Inferior parietal cortex (tissue), 1 donor: Measurements from ENCODE around the gene RBM44.

Experiments
- DNase-seq: peaks from one replicate; pipeline ENCODE4 v3.0.0-alpha.2; 2016; ENCODE audit errors: extremely low spot score

The RBM44 gene

DNA sequence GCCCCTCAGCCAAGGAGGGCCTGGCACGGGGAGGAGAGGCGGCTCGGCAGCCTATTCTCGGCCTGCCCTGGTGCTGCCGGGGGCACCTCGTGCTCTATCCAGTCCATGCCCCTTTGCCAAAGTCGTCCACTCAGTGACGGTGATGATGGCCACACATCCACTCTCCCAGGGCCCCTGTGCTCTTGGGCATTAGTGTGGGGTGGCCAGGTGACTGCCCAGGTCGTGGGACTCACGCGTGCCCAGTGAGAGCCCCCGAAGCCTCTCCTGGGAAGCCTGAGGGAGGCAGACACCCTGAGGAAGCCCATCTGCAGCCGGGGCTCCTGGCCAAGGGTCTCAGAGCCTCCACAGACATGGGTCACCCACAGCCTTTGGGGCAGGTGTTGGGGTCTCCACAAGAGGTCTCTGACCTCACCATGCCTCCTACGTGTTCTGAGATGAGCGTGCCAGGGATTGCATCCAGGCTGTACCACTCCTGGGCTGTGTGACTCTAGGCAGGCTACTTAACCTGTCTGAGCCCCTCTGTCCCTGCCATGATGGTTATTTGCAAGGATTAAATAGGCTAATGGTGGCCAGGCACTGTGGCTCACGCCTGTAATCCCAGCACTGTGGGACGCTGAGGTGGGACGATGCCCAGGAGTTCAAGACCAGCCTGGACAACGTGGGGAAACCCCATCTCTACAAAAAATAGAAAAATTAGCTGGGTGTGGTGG is 73.8 kb downstream of the RBM44 start:
- no peak for DNase-seq

DNA sequence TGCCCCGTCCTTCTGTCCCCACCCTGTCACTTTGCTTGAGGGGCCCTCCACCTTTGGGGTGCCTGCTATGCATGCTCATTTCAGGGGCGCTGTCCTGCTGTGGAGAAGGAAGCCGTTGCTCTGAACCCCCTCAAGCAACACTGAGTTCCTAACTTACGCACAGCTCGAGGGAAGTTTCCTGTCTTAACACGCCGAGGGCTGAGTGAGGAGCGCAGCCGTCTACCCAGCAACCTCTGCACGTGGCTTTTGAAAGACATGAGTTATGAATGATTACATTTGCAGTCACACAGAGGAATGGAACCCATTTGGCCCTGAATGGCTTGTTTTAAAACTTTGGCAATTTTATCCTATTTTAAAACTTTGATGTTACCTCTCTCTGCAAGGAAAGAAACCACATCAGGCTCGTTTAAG is 74.8 kb downstream of the RBM44 start:
- DNase-seq, result no peak

DNA sequence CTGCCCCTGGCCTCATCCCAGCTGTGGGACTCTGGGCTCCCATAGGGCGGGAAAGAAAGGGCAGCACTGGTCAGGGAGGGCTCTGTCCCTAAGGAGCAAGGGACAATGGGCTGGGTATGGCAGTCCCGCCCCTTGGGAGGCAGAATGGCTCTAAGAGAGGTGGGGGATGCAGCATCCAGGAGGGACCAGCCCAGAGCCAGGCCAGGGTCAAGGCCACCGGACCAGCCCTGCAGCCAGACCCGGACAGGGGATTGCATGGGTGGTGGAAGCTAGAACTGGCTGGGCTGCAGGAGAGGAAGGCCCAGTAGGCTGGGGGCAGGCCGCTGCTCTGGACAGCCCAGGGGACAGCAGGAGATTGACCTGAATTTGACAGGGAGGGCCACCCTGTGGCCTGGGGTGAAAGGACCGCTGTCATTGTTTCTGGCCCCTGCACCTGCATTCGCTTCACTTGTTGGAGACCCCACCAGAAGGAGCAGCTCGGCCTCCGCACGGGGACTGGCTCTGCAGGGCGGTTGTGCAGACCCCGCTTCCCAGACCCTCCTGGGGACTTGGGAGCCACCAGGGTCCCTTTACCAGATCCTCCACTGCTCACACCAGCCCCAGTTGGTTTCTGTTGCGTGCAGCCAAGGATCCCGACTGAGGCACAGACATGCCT is 75.4 kb downstream of the RBM44 start:
- DNase-seq, result no peak

DNA sequence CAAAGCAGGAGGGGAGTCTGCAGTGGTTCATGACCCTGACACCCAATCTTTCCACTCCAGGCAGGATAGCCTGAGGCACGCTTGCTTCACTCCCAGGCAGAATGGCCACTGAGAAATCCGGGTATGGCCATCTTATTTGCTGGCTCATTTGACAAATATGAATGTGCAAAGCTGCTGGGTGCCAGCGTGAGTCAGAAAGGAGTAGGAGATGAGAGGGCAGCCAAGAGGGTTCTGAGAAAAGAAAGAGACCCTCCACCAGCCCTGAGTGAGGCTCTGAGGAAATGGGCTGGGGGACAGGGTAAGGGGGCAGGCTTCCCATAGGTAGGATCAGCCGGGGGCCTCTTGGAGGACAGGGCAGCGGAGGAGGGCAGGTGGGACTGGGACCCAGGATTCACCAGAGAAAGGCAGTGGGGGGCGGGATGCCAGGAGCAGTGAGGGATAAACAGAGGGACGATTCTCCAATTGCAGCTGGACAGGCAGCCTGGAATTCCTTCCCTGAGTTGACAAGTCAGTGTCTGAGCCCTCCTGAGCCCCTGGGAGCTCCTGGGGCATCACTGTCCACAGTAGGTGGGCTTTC is 76.1 kb downstream of the RBM44 start:
- DNase-seq, result no peak

DNA sequence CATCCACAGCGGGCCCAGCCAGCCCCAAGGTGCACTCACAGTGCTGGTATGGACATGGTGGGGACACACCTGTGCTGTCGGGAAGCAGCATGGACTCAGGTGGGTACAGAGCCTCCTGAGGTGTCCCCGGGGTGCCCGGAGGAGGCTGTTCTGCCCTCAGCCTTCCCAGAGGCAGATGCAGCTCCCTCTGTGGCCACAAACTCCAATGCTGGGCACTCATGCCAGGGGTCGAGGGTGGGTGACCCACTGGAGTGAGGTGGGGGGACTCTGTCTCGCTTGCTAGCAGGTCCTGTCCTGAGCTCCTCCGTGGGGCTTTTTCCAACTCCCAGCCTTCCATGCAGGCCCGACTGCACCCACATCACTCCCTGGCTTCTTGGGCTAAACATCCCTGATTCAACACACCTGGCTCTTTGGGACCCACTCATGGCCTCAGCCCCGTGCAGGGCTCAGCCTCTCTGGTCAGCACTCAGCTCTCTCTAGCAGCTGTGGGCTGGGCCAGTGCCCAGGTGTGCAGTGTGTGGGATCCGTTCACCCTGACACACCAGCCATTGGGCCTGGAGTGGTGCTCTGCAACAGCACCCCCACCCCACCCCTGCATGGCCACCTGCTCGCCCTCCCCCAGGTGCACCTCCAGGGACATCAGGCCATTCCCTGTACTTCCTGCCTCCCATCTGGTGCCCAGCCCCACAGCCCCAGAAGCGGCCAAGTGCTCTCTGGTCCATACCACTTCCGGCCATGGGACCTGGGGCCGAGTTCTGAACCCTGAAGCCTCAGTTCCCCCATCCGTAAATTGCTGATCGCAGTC is 76.9 kb downstream of the RBM44 start:
- no peak for DNase-seq

DNA sequence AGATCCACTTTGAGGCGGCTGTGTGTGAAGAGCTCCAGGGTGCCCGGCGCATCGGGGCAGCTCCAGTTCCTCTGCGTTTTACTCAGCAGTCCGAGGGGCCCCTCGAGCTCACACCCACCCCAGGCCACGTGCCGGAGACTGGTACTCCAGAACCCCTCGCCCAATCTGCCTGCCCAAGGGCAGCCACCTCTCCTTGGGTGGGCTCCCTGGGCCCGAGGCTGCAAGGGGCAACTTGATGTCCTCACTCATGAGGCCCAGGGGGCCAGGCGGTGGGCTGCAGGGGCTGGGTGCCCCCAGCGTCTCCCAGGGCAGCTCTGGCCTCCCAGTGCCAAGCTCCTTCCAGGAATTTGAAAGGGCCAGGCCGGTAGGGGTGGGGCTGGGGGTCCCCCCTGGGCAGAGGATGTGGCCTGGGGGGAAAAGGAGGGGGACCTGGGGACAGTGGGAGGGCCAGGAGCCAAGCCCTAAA is 77.5 kb downstream of the RBM44 start:
- DNase-seq, result no peak

DNA sequence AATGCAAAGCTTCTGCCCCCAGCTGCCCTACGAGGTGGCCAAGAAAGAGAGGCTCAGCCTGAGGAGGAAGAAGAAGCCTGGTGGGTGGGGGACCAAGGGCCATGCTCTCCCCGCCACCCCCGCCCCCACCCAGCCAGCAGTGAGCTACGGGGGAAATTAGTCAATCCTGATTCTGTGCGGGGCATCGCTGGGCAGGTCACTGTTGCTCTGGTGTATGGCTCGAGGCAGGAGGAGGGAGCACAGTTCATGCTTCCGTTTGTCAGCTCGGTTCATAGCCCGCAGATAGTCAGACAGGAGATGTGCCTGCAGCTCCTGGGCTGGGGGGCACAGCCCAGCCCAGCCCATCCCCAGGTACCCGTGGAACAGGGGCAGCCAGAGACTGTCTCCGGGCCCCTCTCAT is 78.0 kb downstream of the RBM44 start:
- no peak for DNase-seq

DNA sequence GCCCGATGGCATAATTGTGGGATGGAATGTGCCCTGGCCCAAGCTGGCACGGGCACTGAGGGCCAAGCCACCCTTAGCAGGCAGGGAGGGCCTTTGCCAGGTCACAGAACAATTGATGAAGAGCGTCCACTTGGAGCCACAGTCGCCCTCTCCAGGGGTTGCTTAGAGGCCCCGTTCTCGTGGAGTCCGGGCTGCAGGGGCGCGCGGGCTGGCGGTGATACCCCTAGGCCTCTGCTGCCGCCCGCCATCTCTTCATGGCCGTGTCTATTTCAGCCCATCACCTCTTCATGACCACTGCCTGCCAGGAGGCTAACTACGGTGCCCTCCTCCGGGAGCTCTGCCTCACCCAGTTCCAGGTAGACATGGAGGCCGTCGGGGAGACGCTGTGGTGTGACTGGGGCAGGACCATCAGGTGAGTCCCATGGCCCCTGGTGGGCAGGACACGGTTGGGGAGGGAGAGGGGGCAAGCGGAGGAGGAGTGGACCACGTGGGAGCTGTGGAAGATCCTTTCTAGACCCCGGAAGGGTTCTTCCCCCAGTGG is 78.4 kb downstream of the RBM44 start:
- no peak for DNase-seq

DNA sequence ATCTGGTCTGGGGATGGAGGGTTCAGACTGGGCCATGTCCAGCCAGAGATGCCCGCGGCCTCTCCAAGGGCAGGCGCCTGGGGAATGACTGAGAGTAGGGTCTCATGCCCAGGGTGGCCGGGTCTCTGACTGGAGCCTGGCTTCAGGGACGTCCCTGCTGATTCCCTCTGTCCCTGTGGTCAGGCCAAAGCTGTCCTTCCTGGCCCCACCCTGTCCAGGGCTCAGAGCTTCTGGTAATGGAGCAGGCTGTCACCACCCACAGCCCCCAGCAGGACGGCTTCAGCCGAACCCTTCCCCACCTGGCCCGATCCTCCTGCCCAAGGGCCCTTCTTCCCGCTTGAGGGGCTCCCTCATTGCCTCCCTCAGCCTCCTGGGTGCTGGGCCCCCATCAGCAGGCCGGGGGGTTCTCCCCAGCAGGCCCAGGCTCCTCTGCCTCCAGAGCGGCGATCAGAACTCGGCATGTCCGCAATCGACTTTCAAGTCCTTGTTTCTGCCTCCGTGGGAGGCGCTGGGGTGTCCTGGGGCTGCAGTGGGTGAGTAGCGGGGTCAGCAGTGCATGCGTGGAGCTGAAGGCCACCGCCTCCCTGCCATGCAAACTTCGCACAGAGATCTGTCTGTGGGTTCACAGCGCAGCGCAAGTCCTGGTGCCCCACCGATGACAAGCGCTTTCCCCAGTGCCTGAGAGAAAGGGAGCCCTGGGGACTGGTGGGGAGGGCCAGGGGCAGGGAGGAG is 79.2 kb downstream of the RBM44 start:
- DNase-seq, result no peak

DNA sequence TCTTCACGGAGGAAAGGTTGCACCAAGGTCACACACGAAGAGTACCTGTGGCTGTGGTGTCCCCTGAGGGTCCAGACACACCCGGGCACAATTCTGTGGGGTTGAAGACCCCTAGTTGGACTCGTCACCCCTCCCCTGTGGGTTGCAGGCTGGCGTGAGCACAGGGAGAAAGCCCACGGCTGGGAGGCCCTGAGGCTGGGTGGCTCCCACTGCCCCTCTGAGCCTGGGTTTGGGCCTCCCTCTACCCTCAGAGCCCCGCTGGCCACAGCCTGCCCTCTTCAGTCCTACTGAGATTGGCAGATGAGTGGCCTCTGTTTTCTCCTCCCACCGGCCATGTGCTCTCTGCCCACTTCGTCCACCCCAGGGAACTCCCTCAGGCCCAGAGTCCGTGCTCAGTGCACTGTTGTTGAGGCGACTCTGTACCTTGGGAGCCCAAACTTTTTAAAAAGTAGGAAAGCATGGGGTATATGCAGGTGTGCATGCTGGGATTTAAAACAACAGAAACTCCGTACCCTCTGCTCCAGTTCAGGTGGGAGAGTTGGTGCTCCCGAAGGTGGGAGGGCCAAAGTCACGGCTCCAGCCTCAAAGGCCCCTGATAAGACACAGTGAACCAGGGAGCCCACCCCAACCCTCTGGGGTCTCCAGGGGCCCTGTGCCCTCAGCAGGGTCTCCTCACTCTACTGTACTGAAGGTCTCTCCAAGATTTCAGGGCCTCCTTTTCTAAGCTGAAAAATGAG is 79.9 kb downstream of the RBM44 start:
- no peak for DNase-seq

DNA sequence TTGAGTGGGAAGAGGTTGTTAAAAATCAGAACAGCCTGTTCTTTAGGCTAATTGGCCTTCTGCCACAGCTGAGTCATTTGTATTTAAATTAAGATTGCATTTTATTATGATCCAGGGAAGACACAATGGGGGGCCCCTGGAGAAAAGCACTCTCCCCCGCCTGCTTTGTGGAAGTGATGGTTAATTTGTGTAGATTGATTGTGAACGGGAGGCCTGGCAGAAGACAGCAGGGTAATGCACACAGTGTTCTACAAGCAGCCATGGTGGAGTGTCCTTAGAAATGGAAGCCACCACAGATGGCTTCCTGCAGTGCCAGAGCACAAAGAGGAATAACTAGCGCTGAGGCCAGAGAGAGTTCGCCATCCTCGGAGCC is 80.5 kb downstream of the RBM44 start:
- peak; percentile 46 for DNase-seq

DNA sequence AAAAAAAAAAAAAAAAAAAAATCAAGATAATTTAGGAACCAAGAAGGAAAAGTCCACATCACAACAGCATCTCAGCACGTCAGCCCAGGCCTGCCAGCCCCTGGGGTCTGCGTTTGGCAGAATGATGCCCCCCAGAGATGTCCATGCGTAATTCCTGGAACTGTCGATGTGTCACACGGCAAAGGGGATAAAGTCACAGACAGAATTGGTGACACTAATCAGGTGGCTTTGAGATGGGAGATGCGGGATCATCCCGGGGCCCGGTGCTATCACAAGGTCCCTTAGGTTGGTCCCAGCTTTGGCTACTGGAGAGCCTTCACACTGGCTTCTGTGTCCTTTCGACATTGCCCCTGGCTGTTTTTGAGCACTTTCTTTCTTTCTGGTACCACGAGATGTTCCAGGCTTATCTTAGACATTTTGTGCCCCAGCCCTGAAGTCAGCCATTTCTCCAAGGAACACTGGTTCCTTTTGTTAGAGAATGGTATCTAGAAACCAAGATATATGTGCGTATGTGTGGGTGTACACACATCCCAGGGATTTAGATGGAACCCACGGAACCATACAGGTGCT is 81.5 kb downstream of the RBM44 start:
- DNase-seq, result no peak

DNA sequence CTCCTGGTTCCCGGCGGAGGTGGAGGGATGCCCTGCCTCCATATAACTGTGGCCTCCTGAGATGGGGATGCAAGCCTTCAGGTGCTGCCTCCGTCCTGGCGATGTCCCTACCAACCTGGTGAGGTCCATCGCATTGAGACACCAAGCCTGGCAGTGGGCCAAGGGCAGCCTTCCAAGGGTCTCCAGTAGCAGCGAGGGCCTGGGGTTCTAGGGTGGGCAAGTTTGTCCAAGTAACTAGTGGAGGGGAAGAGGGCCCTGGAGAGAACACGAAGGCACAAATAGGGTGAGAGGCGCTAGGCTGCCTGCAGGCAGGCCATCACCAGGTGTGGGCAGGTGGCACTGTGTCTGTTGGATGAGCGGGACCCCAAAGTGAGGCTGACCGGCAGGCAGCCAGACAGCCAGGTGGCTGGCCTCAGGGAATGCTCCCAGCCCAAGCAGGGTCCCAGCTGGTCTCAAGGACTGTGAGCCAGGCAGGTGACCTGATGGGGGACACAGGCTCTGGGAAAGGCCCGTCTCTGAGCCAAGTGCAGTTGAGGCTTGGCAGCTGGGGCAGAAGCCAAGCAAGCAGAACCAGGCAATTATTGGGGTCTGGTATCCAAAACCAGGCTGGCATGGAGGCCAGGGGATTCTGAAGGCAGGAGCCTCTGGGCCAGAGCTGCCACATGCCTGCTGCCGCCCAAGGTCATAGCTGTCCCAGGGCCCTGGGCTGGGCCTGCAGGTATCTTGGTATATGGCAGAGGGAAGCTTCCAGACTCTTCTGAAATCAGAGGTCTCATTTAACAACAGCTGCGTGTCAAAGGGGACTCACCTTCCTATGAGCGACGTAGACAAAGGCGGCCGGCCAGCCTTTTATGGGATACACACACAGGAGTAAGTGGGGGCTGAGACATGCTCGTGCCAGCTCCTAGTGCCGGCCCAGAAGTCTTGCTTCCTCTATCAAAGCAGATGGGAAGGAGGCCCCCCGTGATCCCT is 84.2 kb downstream of the RBM44 start:
- no peak for DNase-seq

DNA sequence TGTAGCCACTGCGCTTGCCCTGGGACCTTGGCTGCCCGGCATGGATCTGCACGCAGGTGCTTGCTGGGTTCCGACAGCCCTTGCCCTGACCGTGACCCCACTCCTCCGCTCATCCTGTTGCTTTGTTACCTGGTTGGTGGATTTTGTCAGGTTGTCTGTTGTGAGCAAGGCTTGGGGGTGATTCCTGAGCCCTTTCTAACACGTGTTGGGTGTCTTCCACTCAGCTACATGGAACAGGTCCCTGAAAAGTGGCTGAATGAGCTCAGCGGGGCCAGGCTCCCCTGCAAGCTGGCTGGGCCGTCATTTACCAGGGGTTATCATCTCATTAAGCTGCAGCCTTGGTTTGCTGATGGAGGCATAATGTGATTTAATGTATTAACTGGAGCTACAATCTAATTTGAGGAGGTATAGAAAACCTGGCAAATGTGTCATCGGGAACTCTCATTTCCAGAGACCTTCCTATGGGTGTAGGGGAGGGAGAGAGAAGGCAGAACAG is 85.4 kb downstream of the RBM44 start:
- no peak for DNase-seq

DNA sequence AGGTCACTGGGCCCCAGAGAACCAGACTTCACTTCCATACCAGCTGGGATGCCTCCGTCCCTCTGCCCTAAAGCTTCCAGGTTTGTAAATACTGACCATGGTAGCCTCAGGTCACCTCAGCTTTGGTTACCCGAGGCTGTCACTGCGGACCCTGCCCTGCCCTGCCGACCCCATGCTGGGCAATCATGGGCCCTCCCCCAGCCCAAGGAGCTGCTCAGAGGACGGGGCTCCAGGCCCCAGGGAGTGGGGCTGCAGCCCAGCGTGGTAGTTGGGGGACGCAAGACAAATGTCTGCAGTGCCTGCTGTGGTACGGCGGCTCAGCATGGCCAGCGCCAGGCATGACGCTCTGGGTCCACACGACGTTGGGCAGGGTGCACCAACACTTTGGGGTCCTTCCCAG is 86.1 kb downstream of the RBM44 start:
- no peak for DNase-seq

DNA sequence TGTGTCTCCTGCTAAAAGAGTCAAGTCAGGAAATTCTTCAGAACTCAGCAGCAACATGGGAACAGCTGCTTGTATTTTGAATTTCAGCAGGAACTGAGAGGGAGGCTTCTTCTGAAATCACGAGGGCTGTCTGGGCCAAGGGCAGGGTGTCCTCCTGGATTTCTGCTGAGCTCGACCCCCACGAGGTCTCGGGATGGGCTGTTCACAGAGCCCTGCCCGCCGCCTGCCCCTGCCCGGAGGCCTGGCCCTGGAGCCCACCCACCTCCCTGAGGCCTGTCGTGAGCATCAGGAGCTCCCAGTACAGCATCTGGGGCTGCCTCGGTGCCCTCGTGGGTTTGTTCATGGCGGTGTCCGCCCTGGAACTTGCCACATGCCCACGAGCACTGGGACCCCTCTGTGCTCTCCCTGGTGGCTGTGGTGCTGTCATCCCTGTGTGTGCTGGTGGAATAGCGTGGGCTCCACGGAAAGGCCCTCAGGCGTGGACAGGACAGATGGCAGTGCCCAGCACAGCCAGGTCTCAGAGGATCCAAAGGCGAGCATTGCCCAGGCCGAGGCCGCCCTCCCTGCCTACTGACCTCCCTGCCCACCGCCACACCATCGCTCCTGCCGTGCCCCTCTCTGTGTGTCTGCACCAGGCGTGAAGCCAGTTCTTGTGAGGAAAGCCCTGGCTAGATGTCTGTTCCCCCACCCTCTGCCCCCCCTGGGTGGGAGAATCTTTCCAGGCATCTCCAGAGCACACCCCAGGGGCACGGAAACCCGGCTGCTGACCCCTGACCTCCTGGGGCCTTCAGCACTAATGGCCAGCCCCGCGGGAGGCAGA is 86.7 kb downstream of the RBM44 start:
- DNase-seq, result no peak

DNA sequence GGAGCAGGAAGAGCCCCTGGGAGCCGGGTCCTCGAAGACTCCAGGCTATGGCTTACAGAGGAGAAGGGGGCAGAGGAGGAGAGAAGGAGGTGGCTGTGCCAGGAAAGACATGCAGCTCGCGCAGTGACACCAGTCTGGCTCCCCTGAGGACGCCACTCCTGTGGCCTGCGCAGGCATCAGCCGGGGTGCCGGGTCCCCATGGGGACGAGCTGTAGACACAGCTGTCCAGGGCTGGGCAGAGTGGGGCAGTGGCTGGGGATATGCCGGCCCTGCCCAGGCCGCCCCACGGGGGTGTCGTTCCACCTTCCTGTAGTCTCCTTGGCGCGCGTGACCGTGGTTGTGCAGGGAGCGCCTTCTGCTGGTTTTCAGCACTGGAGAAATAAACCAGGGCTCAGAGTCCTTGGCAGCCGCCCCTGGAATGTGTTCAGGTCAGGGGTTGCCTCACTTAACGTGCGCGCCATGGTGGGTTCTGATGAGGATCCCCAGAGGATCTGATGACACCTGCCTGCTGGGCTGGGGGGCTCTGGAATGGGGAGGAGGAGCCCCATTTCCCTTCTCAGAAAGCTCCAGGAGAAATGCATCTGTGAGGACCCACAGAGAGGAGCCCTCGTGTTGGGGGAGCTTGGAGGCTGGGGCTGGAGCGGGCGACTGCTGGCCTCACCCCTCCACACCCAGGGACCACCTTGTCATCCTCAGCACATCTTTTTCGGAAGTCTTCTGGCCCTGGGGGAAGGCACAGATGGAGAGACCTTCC is 87.5 kb downstream of the RBM44 start:
- DNase-seq, result no peak
